ENCODE results near the gene ZMIZ2. TPM values are rescaled to one million over a fixed set of nuclear protein-coding genes. Genes with fewer than 3 reads are reported as not detected.

ZMIZ2 gene
- total and polyA plus RNA-seq, 2 experiments from 2014 or later: 15.5 to 46.1 TPM

- H3K4me1 Mint-ChIP-seq: no peaks in the 10 kb centered on the region
- peaks cover 2% of the 10 kb centered on the region for H3K27me3 Mint-ChIP-seq (ENCODE audit: insufficient read depth, low read depth, poor library complexity)
- ATAC-seq: no peak
Measured at GRCh38 chr7:44733708-44734481, 14.8 kb upstream of the ZMIZ2 start.

GRCh38 chr7:44735403-44736165, 13.1 kb upstream of the ZMIZ2 start:
- DNase-seq (ENCODE audit: low spot score) (no peak), ATAC-seq (no peak)
- no peaks in the 10 kb centered on the region for H3K79me2 ChIP-seq (replicated peaks; ENCODE audit: insufficient read depth)
- H3K9me3 Mint-ChIP-seq: no peaks in the 10 kb centered on the region
- H3K27ac ChIP-seq (ENCODE audit: low read depth): no peak overlapping the region
- no peak overlapping the region for H2AFZ ChIP-seq
- no peak overlapping the region for H3K4me3 ChIP-seq
- no peak overlapping the region for H3K27ac Mint-ChIP-seq
- H4K20me1 ChIP-seq (replicated peaks; ENCODE audit: insufficient read depth): no peaks in the 10 kb centered on the region
- no peaks in the 10 kb centered on the region for H3F3A ChIP-seq (replicated peaks; ENCODE audit: low read depth)
- H3K4me1 Mint-ChIP-seq: no peaks in the 10 kb centered on the region
- no peaks in the 10 kb centered on the region for H3K27me3 ChIP-seq (ENCODE audit: insufficient read depth)
- no peaks in the 10 kb centered on the region for H3K36me3 ChIP-seq (ENCODE audit: insufficient read depth)
- H3K36me3 Mint-ChIP-seq (ENCODE audit: low read depth): no peaks in the 10 kb centered on the region
- H3K4me1 ChIP-seq (ENCODE audit: insufficient read depth): no peaks in the 10 kb centered on the region
- no peak overlapping the region for H3K4me2 ChIP-seq
- no peaks in the 10 kb centered on the region for H3K9me2 ChIP-seq (ENCODE audit: insufficient read depth)
- H3K27me3 Mint-ChIP-seq (ENCODE audit: insufficient read depth, low read depth, poor library complexity): peaks cover 3% of the 10 kb centered on the region
- no peak overlapping the region for H3K4me3 Mint-ChIP-seq
- TF ChIP-seq EZH2phosphoT487 (IDR thresholded peaks at IDR 0.05; ENCODE audit: unreplicated experiment) (no peak), EZH2 (IDR thresholded peaks at IDR 0.05; ENCODE audit: low read depth, unreplicated experiment) (no peak), STAT1 (IDR thresholded peaks at IDR 0.05; ENCODE audit: unreplicated experiment) (no peak), NANOG (IDR thresholded peaks at IDR 0.05; ENCODE audit: borderline replicate concordance) (no peak), ZNF462 (CRISPR knock-in tag; IDR thresholded peaks at IDR 0.05) (no peak), ZNF114 (CRISPR knock-in tag; IDR thresholded peaks at IDR 0.05) (no peak), POLR2AphosphoS5 (IDR thresholded peaks at IDR 0.05; ENCODE audit: low read depth) (no peak)

More at GRCh38 chr7:44733708-44734481, 14.8 kb upstream of the ZMIZ2 start:
- H3K27ac Mint-ChIP-seq: no peak overlapping the region
- Histone ChIP-seq H3F3A (replicated peaks; ENCODE audit: low read depth) (no peaks in the 10 kb centered on the region), H4K20me1 (replicated peaks; ENCODE audit: insufficient read depth) (no peaks in the 10 kb centered on the region), H2AFZ (no peak overlapping the region; the same call in 1 of the 2 replicates), H3K27me3 (ENCODE audit: insufficient read depth) (no peaks in the 10 kb centered on the region), H3K4me1 (ENCODE audit: insufficient read depth) (no peaks in the 10 kb centered on the region), H3K4me3 (no peak overlapping the region), H3K79me2 (replicated peaks; ENCODE audit: insufficient read depth) (no peaks in the 10 kb centered on the region), H3K4me2 (no peak overlapping the region), H3K27ac (ENCODE audit: low read depth) (no peak overlapping the region), H3K36me3 (ENCODE audit: insufficient read depth) (no peaks in the 10 kb centered on the region), H3K9me2 (ENCODE audit: insufficient read depth) (no peaks in the 10 kb centered on the region)
- no peak for DNase-seq (ENCODE audit: low spot score)
- H3K4me3 Mint-ChIP-seq: no peak overlapping the region
- TF ChIP-seq CTCF (conservative IDR thresholded peaks at IDR 0.05; ENCODE audit: low read depth in 2 of 2) (no peak), ZNF114 (CRISPR knock-in tag; IDR thresholded peaks at IDR 0.05) (no peak)
- no peaks in the 10 kb centered on the region for H3K9me3 Mint-ChIP-seq
- H3K36me3 Mint-ChIP-seq (ENCODE audit: low read depth): no peaks in the 10 kb centered on the region

All from GM23338 (cell line).